Pulmonary artery endothelial cell (primary cell): ENCODE data around the gene DLX4. TPM values are rescaled to one million over a fixed set of nuclear protein-coding genes. Genes with fewer than 3 reads are reported as not detected.

Source experiments
- DNase-seq: peaks from one replicate; pipeline ENCODE4 v3.0.0-alpha.2; 2011; ENCODE audit warnings: low read depth, low spot score
- total RNA-seq: library from RNA; depleted of rRNA; stranded (reverse); fragments of >200 nt; gene quantifications from 2 replicates; pipeline ENCODE4 v1.2.3, GENCODE V29; 2014

DLX4 gene
- total RNA-seq, 1 donor from 2014 or later: not detected

- DNase-seq: no peak
Measured at GRCh38 chr17:50013079-50013478, 44.1 kb downstream of the DLX4 start.

- no peak for DNase-seq
Measured at GRCh38 chr17:50014471-50015088, 45.6 kb downstream of the DLX4 start.

- DNase-seq: no peak
Measured at GRCh38 chr17:50015146-50015545, 46.2 kb downstream of the DLX4 start.

- no peak for DNase-seq
Measured at GRCh38 chr17:50018909-50019308, 49.9 kb downstream of the DLX4 start.

- DNase-seq: no peak
Measured at GRCh38 chr17:50020841-50021599, 52.0 kb downstream of the DLX4 start.

GRCh38 chr17:50021681-50022370 lies 52.8 kb downstream of the DLX4 start:
- no peak for DNase-seq

GRCh38 chr17:50022463-50023130 lies 53.6 kb downstream of the DLX4 start:
- DNase-seq: no peak

- DNase-seq: no peak
Measured at GRCh38 chr17:50023520-50023919, 54.5 kb downstream of the DLX4 start.

Other genes starting within 250 kb of the DLX4 start
- 3.6 and 6.9 TPM in 2 replicates for gene FAM117A, start 205.1 kb upstream of the DLX4 start, total RNA-seq
- gene KAT7, start 180.5 kb upstream of the DLX4 start, total RNA-seq: 40.4 and 60.9 TPM in 2 replicates
- gene TAC4, start 121.1 kb upstream of the DLX4 start, total RNA-seq: not detected in 2 replicates
- gene DLX3, start 26.0 kb downstream of the DLX4 start, total RNA-seq: not detected in 2 replicates
- 77.7 and 101 TPM in 2 replicates for gene ITGA3, start 86.9 kb downstream of the DLX4 start, total RNA-seq
- 7.8 and 11.2 TPM in 2 replicates for gene PDK2, start 126.2 kb downstream of the DLX4 start, total RNA-seq
- 4.1 and 4.5 TPM in 2 replicates for gene SAMD14, start 161.0 kb downstream of the DLX4 start, total RNA-seq
- 29.7 and 43.8 TPM in 2 replicates for gene PPP1R9B, start 181.5 kb downstream of the DLX4 start, total RNA-seq
- not detected in 2 replicates for gene SGCA, start 196.8 kb downstream of the DLX4 start, total RNA-seq
- gene COL1A1, start 232.4 kb downstream of the DLX4 start, total RNA-seq: 0.26 and 0.88 TPM in 2 replicates